GM04503 (cell line): Measurements from ENCODE around the gene RIN3.
"Not testable (repeated sequence)": the region's sequence is repeated elsewhere in the genome, so short reads cannot be mapped to it uniquely, and the experiment has no call there.

Experiments
- DNase-seq: peaks from one replicate; pipeline ENCODE4 v3.0.0-alpha.2; 2012; ENCODE audit warnings: low read depth

Gene RIN3

DNA sequence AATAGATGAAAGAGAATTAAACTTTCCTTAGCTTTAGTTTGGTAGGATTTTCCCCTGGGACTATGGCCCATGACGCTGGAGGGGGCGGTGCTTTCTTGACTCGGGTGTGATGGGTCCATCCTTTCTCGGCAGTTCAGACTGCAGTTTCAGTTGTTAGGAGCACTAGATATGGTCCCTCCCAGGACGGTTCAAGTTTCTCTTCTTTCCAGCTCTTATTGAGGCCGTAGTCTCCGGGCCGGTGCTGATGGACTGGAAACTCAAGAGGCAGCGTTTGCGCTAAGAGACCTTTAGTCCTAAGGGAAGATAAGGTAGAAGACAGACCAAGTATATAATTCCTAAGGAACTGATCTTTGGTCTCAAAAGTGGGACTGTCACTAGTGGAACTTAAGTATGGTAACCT lies 111.2 kb downstream of the RIN3 start:
- DNase-seq, result no peak

DNA sequence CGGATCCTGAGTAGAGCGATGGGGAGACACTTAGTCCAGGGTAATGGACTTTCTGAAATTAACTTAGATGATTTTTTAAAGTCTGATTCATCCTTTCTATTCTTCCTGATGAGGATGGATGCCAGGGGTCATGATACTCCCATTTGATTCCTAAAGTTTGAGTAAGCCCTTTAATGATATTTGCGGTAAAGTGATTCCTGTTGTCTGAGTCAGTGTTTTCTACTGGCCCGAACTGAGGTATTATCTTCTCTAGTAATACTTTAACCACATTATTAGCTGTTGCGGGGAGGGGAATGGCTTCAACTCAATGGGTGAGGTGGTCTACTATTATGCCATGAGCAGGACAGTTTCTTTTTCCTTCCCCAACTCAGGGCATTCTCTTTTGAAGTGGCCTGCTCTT lies 111.6 kb downstream of the RIN3 start:
- peak; percentile 96 for DNase-seq

DNA sequence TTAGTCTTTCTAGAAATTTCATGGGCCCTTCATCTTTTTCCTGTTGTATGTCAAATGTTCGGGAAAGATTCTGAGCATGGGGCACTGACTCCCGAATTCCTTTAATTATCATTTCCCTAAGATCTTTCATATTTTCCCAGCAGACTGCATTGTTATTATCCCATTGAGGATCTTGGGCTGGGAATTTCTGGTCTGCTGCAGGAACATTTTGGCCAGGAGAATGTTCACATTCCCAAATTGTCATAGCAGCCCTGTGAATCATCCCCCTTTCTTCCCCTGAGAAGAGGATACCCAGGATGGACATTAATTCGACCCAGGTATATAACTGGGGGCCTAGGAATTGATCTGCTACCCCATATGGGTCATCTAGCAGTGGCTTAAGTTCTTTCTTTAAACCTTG lies 112.5 kb downstream of the RIN3 start:
- DNase-seq, result no peak

DNA sequence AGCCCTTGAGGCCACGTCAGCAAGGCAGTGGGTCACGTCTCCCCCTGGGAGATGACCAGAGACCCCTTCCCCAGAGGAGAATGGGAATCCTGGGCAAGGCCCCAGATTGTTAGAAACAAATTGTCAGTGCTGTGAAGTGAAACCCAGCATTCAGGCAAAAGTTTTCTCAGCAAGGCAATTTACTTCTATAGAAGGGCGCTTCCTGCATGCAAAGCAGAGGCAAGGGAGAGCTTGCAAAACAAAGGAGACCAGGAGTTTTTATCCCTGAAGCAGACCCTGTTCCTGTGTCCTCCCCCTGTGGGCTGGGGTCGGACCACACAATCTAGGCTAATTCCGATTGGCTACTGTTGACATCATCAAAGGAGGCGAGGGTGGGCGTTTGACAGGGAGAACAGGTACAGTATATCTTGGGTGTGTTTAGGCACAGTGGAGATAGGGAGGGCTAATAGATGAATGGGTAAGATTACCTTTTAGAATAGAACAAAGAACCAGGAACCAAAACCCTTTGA lies 114.2 kb downstream of the RIN3 start:
- DNase-seq, result no peak

DNA sequence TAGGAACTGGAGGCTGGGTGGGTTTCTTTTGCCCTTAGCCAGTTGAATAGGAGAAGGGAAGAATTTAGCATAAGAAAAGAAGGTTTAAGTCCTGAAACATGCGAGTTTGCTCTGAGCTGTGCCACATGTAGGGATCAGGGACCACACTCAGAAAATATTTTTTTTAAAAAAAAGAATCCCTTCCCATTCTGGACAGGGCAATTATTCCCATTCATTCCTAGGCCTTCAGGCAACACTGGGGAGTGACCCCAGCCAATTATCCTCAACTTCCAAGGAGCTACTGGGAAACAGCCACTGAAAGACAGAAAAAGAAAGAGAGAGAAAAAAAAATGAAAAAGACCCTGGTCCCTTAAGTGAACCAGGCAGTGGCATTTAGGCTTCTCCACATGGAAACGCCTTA lies 115.1 kb downstream of the RIN3 start:
- no peak for DNase-seq

DNA sequence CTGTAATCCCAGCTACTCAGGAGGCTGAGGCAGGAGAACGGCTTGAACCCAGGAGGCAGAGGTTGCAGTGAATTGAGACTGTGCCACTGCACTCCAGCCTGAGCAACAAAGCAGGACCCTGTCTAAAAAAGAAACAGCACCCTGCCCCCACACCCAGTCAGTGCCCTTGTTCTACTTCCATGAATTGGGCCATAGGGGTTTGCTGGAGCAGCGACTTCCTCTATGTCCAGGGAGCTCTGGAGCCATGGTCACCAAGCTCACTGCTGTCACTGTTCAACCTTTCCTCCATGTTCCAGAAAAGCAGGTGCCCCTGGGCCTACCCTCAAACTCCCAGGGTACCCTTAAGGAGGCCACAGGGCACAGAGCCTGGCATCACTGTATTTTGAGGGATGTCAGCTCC lies 116.8 kb downstream of the RIN3 start:
- no peak for DNase-seq

DNA sequence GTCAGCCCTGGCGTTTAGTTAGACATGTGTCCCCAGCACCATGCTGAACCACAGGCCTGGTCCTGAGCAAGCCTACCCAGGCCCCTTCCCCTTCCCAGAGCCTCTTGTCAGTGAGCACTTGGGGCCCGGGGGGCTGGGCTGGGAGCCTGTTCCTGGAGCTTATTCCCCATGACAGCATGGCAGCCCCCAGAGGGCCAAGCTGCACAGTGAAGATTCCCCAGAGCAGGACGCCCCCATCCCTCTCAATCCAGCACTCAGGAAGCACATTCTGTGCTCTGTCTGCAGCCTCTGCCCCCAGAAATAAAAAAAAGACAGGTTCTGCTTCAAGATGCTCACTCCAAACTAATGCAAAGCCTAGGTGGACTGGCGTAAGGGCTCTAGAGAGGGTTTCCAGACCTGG lies 117.5 kb downstream of the RIN3 start:
- DNase-seq, result no peak

DNA sequence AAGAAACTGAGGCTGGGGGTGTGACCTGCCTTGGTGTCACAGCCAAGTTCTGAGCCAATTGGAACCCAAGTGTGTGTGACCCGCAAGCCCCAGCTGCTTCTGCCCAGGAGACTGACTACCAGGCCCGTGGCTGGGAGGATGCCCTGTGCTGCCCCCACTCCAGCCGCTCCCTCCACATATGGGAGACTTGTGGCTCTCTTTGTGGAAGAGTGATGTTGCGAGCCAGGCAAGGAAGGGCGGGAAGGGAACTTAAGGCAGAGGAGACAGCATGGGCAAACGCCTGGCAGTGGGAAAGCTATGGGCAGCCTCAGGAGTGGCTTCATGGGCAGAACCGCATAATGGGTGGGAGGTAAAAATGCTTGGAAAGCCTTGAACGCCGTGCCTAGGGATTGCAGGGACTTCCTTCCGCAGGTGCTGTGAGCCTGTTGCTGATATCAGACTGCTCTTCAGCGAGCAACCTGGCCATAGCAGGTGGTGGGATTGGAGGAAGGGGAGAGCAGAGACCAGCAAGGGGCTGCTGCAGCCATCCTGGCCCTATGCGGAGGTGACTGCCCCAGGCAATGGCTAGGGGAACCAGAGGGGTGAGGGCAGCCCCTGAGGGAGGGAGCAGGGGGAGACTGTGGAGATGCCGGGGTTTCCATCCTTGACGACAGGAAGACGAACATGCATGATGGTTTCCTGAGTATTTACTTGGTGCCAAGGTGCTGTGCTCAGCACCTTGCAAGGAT lies 119.1 kb downstream of the RIN3 start:
- no peak for DNase-seq

DNA sequence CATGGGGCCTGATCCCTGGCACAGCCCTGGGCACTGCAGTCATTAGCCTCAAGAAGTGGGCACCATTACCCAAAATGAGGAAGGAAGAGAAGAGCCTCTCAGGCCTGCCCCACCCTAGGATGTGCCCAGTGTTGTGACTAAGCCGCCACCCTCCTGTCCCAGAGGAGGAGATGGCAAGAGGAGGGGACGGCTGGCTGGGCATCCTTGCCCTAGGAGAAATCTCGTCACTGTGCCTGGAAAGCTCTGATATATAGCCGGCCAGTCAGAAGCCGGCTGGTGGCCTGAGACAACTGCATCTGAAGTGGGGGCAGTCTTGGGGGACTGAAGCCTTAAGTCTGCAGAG lies 119.7 kb downstream of the RIN3 start:
- no peak for DNase-seq

DNA sequence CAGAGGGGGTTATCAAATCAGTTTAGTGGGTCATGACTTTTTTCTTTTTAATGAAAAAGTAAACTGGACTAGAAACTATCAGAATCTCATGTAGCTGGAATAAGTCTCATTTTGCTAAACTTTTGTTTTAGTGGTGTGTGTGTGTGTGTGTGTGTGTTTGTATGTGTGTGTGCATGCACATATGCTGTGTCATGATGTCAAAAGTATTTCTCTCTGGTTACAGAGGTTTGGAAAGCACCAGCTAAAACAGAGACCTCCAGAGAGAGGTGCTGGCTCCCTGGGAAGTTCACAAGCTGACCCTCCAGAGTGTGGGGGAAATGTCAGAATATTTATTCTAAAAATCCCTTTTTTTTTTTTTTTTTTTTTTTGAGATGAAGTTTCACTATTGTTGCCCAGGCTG lies 120.1 kb downstream of the RIN3 start:
- no peak for DNase-seq

DNA sequence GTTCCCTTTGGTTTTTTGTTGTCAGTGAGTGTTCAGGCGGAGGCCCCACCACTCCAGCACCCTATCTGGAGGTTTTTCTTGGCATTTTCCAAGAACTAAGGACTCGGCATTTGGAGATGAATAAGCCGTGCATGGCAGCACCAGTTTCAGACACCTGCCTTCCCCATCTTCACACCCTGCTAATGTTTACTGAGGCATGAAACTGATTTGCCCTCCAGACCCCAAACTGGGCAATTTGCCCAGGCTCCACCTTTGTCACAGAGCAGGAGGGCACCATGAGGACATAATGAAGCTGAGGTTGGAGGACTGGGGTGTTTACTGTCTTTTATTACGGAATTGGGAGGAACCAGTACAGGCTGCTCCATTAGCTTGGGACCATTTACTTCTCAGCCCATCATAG lies 121.5 kb downstream of the RIN3 start:
- DNase-seq, result no peak

DNA sequence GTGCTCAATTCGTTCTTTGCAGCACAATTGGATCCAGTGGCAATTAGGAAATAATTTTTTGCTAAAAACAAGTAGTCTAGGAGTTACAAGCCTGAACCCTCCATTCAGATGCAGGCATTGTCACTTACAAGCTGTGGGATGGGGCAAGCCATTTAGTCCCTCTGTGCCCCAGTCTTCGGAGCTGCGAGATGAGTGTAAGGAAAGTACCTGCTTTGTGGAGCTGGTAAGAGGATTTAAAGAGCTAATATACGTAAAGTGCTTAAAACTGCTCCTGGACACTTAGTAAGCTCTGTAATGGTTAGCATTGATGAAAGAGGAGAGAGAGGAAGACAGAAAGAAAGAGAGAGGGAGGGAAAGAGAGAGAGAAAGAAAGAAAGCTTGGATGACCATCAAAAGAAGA lies 122.3 kb downstream of the RIN3 start:
- no peak for DNase-seq

DNA sequence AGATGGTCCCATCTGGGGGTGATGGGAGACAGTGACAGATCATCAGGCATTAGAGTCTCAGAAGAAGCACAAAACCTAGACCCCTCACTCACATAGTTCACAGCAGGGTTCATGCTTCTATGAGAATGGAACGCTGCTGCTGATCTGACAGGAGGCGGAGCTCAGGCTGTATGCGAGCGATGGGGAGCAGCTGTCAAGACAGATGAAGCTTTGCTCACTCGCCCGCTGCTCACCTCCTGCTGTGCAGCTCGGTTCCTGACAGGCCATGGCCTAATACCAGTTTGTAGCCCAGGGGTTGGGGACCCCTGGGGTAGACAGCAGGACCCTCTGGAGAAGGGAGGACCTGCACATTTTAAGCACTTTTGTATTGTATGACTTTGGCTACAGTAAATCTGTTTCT lies 123.6 kb downstream of the RIN3 start:
- DNase-seq, result no peak

DNA sequence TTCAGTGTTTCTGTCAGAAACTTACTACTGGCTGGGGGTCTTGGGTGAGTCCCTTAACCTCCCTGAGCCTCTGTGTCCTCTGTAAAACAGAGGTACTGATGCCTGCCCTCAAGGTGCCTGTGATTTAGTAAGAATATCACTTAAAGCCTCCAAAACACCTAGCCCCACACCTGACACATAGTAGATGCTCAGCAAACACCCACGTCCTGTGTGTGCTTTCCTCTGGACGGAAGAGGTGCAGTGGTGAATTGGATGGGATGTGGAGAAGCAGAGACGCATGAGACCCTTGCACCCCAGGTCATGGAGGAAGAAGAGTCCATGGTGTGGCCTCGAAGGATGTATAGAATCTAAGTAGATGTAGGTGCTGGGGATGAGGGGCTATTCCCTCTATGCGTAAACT lies 124.3 kb downstream of the RIN3 start:
- no peak for DNase-seq

DNA sequence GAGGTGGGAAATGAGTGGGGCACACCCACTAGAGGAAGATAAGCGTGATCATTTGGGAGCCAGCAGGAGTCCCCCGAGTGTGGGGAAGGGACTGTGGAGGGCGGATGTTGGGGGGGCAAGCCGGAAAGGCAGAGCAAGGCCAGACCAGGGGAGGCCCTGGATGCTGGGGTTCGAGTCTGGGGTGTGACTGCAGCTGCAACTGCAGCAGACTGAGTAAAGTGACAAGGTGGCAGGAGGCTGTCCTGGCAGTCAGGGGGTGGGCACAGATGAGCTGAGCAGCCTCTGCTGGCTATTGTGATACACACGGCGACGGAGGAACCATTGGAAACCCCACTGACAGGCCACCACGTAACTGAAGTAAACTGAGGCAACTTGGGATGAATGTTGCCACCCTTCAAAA lies 124.7 kb downstream of the RIN3 start:
- no peak for DNase-seq

DNA sequence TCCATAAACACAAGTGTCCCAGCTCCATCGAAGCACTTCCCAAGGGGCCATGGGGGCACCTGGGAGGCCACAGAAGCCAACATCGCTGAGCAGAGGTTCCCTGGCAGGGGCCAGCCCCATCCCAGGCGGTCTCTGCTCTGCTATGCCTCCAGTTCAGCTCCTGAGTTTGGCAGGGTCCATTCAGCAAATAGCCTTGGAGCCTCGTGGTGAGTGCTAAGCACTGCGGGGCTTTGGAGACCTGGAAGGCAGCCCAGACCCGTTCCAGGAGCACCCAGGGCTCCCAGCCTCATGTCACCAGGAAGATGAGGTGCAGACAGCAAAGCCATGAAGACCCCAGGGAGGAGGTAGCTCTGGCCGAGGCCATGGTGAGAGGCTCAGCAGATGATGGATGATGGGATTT lies 125.3 kb downstream of the RIN3 start:
- DNase-seq, result no peak

DNA sequence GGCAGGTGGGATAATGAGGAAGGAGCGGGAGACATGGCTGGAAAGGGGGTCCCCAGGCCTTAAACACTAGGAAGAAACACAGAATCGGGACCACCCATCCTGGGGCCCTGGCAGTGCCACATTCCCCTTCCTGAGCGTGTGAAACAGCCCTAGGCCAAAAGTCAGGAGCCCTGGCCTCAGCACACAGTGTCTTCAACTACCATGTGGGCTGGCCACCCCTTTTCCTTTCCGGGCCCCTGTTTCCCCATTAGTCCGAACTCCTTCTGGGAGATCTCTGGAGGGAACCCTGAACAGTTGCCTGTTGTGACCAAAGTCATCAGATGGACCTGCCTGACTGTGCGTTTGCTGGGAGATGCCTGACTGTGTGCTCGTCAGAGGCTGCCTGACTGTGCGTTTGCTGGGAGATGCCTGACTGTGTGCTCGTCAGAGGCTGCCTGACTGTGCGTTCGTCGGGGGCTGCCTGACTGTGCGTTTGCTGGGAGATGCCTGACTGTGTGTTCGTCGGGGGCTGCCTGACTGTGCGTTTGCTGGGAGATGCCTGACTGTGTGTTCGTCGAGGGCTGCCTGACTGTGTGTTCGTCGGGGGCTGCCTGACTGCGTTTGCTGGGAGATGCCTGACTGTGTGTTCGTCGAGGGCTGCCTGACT lies 126.0 kb downstream of the RIN3 start:
- not testable (repeated sequence) for DNase-seq

DNA sequence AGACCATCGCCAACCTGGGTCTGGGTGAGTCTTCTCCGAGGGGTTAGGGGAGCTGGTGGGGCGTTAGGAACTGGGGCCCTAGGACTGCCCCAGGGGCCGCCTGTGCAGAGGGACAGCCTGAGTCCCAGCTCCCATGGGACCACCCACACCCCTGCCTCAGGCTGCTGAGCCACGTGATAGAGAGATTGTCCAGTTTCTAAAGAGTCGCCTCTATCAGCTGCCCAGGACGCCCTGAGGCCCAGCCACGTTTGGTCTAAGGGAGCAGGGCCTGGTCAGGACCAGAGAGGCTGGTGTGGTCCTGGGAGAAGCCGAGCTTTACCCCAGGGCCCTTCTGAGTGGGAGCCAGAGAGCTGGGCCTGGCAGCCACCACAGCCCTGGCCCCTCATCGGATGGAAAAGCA lies 127.7 kb downstream of the RIN3 start:
- no peak for DNase-seq

DNA sequence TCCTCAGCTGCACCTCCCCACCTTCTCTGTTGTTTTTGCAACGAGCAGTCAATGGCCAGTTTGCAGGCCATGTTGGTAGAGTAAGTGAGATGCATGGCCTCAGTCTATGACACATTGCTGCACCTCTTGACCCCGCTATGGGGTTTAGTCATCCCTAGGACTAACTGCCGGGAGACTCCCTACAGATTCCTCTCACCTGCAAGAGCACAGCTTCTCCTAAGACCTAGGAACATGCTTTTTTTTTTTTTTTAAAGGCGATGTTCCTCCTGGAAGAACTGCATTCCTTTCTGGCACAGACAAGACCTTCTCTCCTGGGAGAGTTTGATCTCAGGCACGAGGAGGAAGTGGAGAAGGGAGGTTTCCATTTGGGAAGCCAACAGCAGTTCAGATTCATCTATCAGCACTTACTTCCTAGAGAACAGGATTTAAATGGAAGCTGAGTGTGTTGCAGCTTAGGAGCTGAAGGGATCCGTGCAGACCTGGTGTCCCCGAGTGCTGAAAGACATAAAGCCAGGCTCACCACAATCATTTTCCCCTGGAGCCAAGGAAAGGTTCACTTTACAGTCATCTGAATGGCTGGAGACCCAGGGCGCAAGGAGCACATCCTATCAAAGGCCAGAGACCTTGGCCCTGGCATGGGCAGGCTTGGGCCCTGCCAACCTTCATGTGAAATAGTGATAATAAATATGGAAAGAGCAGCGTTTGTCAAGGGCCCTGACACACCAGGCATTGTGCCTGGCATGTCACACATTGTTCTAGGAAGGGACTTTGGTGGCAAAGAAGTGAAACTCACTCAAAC lies 130.8 kb downstream of the RIN3 start:
- no peak for DNase-seq

DNA sequence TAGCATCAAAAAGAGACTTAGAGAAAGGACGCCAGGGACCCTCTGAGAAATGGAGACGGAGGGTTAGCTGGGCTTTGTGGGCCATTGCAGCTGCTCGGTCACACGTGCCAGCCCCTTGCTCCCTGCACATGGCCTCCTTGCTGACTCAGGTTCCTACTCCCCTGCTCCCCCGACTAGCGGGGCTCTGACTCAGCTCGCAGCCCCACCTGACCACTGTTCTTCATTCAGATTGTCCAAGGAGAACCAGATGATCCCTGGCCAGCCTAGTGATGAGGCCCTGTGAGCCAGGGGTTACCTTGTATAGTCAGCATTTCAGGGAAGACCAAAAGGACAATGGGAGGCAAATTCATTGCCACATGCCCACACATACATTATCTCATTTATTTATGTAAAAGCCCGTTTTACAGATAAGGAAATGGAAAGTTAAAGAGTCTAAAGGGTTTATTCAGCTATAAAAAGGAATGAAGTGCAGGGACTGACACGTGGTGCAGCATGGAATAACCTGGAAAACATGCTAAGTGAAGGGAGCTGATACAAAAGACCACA lies 131.5 kb downstream of the RIN3 start:
- no peak for DNase-seq

DNA sequence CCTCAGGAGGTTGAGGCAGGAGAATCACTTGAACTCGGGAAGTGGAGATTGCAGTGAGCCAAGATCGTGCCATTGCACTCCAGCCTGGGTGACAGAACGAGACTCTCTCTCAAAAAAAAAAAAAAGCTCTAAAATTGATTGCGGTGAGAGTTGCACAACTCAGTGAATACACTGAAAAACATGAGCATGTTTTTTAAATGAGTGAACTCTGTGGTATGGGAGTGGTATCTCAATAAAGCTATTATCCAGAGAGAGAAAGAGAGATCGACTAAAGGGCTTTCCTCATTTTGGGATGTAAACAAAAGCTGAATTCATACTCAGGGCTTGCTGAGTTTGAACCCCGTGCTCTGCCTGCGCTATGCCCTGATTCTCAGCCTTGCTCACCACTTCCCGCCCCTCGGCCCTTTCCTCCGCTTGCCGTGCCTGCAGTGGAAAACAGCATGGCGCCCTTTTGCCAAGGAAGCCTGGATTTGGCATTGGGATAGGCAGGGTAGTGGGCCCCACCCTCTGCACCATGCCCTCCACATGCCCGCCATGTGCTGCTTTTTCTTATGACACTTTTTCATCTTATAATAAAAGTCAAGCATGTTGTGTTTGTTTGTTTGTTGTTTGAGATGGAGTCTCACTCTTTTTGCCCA lies 132.4 kb downstream of the RIN3 start:
- peak; percentile 94 for DNase-seq
